ENCODE measurements around the gene TOMM70. TPM values are rescaled to one million over a fixed set of nuclear protein-coding genes. Genes with fewer than 3 reads are reported as not detected.

TOMM70 gene
- total RNA-seq, 1 donor from 2014 or later = 33.9 TPM

DNA sequence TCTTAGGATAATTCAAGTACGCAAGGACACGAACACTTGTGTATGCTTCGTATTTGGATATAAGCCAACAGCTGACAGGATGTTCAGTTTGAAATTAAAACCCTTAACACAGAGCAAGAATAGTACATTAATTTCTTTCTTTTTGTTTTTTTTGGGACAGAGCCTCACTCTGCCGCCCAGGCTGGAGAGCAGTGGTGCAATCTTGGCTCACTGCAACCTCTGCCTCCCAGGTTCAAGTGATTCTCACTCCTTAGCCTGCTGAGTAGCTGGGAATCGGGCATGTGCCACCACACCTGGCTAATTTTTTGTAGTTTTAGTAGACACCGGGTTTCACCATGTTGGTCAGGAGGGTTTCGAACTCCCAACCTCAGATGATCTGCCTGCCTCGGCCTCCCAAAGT is 32.4 kb downstream of the TOMM70 start:
- H3K27me3 Mint-ChIP-seq (ENCODE audit: low read depth) = no peaks in the 10 kb centered on the region
- peaks cover 25% of the 10 kb centered on the region for H3K36me3 Mint-ChIP-seq (ENCODE audit: low read depth)
- DNase-seq (ENCODE audit: low spot score) = no peak
- peaks cover 11% of the 10 kb centered on the region for H3K4me1 Mint-ChIP-seq (ENCODE audit: low read depth)
- no peaks in the 10 kb centered on the region for H3K9me3 Mint-ChIP-seq (ENCODE audit: low read depth)
- H3K4me3 Mint-ChIP-seq (ENCODE audit: unreplicated experiment) = no peak overlapping the region
- peak overlapping the region; percentile 54 for H3K27ac Mint-ChIP-seq (ENCODE audit: unreplicated experiment)
- no peak for TF ChIP-seq CTCF (IDR thresholded peaks at IDR 0.05)

GRCh38 chr3:100366424-100366823 is 34.5 kb downstream of the TOMM70 start:
- H3K27ac Mint-ChIP-seq (ENCODE audit: unreplicated experiment) = no peak overlapping the region
- peaks cover 5% of the 10 kb centered on the region for H3K9me3 Mint-ChIP-seq (ENCODE audit: low read depth)
- peaks cover 28% of the 10 kb centered on the region for H3K36me3 Mint-ChIP-seq (ENCODE audit: low read depth)
- DNase-seq (ENCODE audit: low spot score) = no peak
- H3K27me3 Mint-ChIP-seq (ENCODE audit: low read depth) = no peaks in the 10 kb centered on the region
- no peak for TF ChIP-seq CTCF (IDR thresholded peaks at IDR 0.05)
- peaks cover 11% of the 10 kb centered on the region for H3K4me1 Mint-ChIP-seq (ENCODE audit: low read depth)
- no peak overlapping the region for H3K4me3 Mint-ChIP-seq (ENCODE audit: unreplicated experiment)

DNA sequence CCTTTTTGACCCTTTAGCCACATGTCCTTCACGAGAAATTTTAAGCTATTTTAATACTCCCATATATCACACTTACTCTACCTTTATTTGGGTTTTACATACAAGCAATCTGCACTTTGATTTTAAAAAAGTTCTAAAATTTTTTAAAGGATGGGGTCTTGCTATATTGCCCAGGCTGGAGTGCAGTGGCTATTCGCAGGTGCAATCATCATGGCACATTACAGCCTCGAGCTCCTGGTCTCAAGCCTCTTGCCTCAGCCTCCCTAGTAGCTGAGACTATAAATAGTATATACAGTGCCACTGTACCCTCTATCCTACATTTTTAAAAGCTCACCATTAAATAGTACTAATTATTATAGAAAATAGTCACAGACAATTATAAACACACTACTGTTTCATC is 36.5 kb downstream of the TOMM70 start:
- Mint-ChIP-seq H3K4me1 (ENCODE audit: low read depth) (peaks cover 11% of the 10 kb centered on the region), H3K27me3 (ENCODE audit: low read depth) (no peaks in the 10 kb centered on the region), H3K9me3 (ENCODE audit: low read depth) (peaks cover 5% of the 10 kb centered on the region), H3K36me3 (ENCODE audit: low read depth) (peaks cover 27% of the 10 kb centered on the region), H3K4me3 (ENCODE audit: unreplicated experiment) (no peak overlapping the region), H3K27ac (ENCODE audit: unreplicated experiment) (no peak overlapping the region)
- no peak for DNase-seq (ENCODE audit: low spot score)
- TF ChIP-seq CTCF (IDR thresholded peaks at IDR 0.05) = no peak

DNA sequence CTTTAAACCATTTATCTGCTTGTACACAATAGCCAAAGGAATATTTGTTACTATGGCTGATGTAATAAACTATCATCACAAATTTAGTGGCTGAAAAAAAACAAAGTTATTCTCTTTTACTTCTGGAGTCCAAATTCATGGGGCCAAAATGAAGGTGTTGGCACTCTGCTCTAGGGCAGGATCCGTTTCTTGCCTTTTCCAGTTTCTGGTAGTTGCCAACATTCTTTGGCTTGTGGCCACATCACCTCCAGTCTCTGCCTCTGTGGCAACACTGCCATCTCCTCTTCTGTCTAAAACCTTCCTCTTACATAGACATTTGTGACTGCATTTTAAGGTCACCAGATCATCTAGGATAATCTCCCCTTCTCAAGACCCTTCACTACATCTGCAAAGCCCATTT is 39.0 kb downstream of the TOMM70 start:
- H3K36me3 Mint-ChIP-seq (ENCODE audit: low read depth) = peaks cover 24% of the 10 kb centered on the region
- DNase-seq (ENCODE audit: low spot score) = no peak
- no peak overlapping the region for H3K27ac Mint-ChIP-seq (ENCODE audit: unreplicated experiment)
- peaks cover 5% of the 10 kb centered on the region for H3K9me3 Mint-ChIP-seq (ENCODE audit: low read depth)
- no peak for TF ChIP-seq CTCF (IDR thresholded peaks at IDR 0.05)
- no peaks in the 10 kb centered on the region for H3K27me3 Mint-ChIP-seq (ENCODE audit: low read depth)
- no peak overlapping the region for H3K4me3 Mint-ChIP-seq (ENCODE audit: unreplicated experiment)
- H3K4me1 Mint-ChIP-seq (ENCODE audit: low read depth) = no peaks in the 10 kb centered on the region

DNA sequence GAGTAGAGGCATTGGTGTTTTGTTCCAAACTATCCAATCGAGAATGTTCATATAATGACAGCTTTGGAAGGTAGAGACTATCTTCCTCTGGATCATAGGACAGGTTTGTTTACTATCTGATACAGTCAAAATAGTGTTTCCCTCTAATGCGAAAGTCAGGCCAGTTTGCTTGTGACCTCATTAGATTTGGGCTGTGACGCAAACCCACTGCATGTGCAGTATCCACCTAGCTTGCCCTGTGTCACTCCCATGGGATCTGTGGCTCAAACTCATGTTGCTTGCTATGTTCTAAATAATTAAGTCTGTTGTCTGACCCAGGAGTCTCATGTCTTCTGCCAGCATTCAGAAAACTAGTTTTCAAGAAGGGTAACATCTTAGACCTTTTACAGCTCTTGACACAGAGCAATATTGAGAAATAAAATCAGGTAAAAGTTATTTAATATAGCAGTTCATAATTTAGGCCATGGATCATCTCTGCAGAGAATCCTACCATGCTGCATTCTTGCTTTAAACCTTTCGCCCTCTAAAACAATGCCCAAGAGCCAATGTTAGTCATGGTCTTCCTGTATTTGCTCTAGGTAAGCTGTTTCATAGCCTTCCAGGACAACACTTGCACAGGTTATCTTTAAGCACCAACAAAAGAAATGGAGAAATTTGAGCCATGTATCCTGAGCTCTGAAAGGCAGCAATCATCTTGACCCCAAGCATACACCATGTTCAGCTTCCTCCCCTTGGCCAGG is 40.0 kb downstream of the TOMM70 start:
- no peak for DNase-seq (ENCODE audit: low spot score)
- Mint-ChIP-seq H3K36me3 (ENCODE audit: low read depth) (peaks cover 25% of the 10 kb centered on the region), H3K27ac (ENCODE audit: unreplicated experiment) (no peak overlapping the region), H3K9me3 (ENCODE audit: low read depth) (peaks cover 5% of the 10 kb centered on the region), H3K4me3 (ENCODE audit: unreplicated experiment) (no peak overlapping the region), H3K27me3 (ENCODE audit: low read depth) (no peaks in the 10 kb centered on the region), H3K4me1 (ENCODE audit: low read depth) (no peaks in the 10 kb centered on the region)
- no peak for TF ChIP-seq CTCF (IDR thresholded peaks at IDR 0.05)
